ENCODE measurements around the gene NYAP1.

Gene NYAP1

DNA sequence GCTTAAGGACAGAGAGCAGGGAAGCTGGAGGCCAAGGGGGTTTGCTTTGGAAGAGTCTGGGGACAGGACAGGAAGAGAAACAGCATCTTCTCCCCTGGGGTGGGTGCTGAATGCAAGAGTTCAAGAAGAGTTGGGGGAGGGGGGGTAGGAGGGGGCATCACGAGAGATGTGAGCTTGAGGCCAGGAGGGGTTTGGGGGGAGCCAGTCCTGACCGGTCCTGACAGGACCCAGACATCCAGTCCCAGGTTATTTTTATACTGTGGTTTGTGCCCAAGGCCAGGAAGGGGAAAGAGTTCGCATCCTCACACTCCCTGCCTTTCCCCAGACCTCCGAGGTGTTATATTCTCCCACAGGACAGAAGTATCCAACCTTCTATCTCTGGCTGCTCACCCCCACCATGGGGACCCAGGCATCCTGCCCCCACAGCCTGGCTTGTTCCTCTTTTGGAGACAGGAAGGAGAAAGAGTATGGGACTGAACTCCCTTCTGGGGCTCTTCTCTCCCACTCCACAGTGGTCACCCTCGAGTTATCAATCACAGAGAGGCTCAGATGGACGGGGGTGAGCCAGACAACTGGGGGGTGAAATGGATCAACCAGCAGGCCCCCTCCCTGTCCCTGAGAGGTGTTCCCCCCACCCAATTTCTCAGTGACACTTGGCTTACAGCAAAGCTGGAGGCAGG lies 7.5 kb upstream of the NYAP1 start:
- Histone ChIP-seq H2BK120ac (ENCODE audit: low read depth, low read length) (no peak overlapping the region), H3K9me3 (ENCODE audit: control insufficient read depth, low read length) (no peaks in the 10 kb centered on the region), H3K14ac (ENCODE audit: low read length in 2 of 2) (peak overlapping the region in 1 of 2 experiments; percentile 67), H4K91ac (ENCODE audit: low read length) (no peak overlapping the region), H3K4me3 (ENCODE audit: insufficient read depth in 1 of 2, low read depth in 1 of 2, low read length in 2 of 2) (peak overlapping the region in 1 of 2 experiments; percentile 92), H3K36me3 (ENCODE audit: control insufficient read depth in 1 of 2, insufficient read depth in 2 of 2, low read depth in 1 of 2, low read length in 2 of 2) (peaks cover 37 to 49% of the 10 kb centered on the region in 2 experiments), H3K4me2 (ENCODE audit: low read length, poor library complexity, severe bottlenecking) (peak overlapping the region; percentile 86), H3K4me1 (ENCODE audit: control insufficient read depth, insufficient read depth, low read depth, low read length) (peaks cover 28% of the 10 kb centered on the region), H4K8ac (ENCODE audit: low read length) (no peak overlapping the region), H3K27ac (ENCODE audit: low read length, poor library complexity, severe bottlenecking) (no peak overlapping the region), H3K4ac (ENCODE audit: low read depth in 1 of 2, low read length in 2 of 2) (no peak overlapping the region), H3K18ac (ENCODE audit: low read depth in 1 of 2, low read length in 2 of 2) (peak overlapping the region in 1 of 2 experiments; percentile 55), H2BK5ac (ENCODE audit: low read depth, low read length, poor library complexity, severe bottlenecking) (no peak overlapping the region), H2BK12ac (ENCODE audit: low read length in 2 of 2) (no peak overlapping the region), H2AFZ (ENCODE audit: low read depth, low read length) (no peak overlapping the region), H3K27me3 (ENCODE audit: control insufficient read depth in 1 of 2, insufficient read depth in 1 of 2, low read length in 2 of 2) (no peaks in the 10 kb centered on the region), H3K9ac (ENCODE audit: low read length) (peak overlapping the region; percentile 96), H3K23ac (ENCODE audit: low read length in 2 of 2) (no peak overlapping the region), H2BK15ac (ENCODE audit: low read depth, poor library complexity, severe bottlenecking) (no peak overlapping the region), H2AK5ac (ENCODE audit: low read length, severe bottlenecking) (no peak overlapping the region), H3K79me1 (replicated peaks; ENCODE audit: low read length, poor library complexity, severe bottlenecking) (peaks cover 26% of the 10 kb centered on the region)
- no peak for DNase-seq
- 33% methylated on average over 4 of the region's 6 CpGs for WGBS

DNA sequence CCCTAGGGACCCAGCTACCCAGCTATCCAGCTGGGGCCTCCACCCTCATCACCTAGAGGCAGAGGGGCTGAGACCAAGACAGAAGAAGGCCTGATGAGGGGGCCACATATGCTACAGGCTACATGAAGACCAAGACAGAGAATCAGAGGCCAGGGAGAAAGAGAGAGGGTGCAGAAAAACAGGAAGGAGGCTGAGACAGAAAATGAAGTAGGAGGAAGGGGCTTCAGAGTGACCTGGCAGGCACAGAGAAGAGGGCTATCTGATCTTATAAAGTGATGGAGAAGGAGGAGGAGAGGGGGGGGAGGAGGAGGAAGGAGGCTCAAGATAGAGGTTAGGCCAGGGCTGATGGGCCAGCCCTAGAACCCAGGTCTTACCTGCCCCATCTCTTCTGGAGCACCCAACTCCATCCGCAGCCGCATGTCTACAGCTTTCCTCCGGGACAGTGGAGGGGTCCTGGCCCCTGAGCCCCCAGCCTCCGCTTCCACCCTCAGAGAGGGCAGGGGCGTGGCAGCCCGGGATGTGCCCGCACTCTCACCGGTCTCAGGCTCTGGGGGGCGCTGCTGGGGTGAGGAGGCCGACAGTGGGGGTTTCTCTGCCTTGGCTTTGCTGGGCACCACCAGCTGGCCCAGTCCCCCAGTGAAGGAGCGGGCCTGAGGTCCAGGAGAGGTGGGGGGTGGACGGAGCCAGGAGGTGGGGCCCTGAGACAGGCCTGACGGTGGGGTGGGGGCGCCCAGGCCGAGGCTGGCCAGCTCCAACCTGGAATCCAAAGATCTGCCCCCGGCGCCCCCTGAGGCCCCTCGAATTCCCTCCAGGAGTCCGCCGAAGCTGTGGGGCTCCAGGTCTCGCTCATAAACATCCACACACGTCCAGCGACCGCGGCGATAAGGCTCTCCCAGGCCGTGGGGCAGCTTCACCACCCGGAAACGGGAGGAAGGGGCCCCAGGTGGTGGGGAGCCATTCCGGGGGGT lies 6.5 kb upstream of the NYAP1 start:
- H2AFZ ChIP-seq (ENCODE audit: low read depth, low read length): no peak overlapping the region
- no peak overlapping the region for H2AK5ac ChIP-seq (ENCODE audit: low read length, severe bottlenecking)
- peak overlapping the region; percentile 96 for H3K9ac ChIP-seq (ENCODE audit: low read length)
- peak overlapping the region; percentile 92 to 97 for H3K4me3 ChIP-seq (ENCODE audit: insufficient read depth in 1 of 2, low read depth in 1 of 2, low read length in 2 of 2)
- H3K23ac ChIP-seq (ENCODE audit: low read length in 2 of 2): peak overlapping the region in 1 of 2 experiments; percentile 81
- peaks cover 28% of the 10 kb centered on the region for H3K4me1 ChIP-seq (ENCODE audit: control insufficient read depth, insufficient read depth, low read depth, low read length)
- DNase-seq: no peak
- H4K8ac ChIP-seq (ENCODE audit: low read length): no peak overlapping the region
- H3K4me2 ChIP-seq (ENCODE audit: low read length, poor library complexity, severe bottlenecking): peak overlapping the region; percentile 86
- H3K27me3 ChIP-seq (ENCODE audit: control insufficient read depth in 1 of 2, insufficient read depth in 1 of 2, low read length in 2 of 2): no peaks in the 10 kb centered on the region
- no peaks in the 10 kb centered on the region for H3K9me3 ChIP-seq (ENCODE audit: control insufficient read depth, low read length)
- H3K18ac ChIP-seq (ENCODE audit: low read depth in 1 of 2, low read length in 2 of 2): peak overlapping the region in 1 of 2 experiments; percentile 16
- no peak overlapping the region for H3K4ac ChIP-seq (ENCODE audit: low read depth in 1 of 2, low read length in 2 of 2)
- no peak overlapping the region for H2BK120ac ChIP-seq (ENCODE audit: low read depth, low read length)
- no peak overlapping the region for H2BK12ac ChIP-seq (ENCODE audit: low read length in 2 of 2)
- no peak overlapping the region for H4K91ac ChIP-seq (ENCODE audit: low read length)
- peak overlapping the region; percentile 45 to 67 for H3K14ac ChIP-seq (ENCODE audit: low read length in 2 of 2)
- no peak overlapping the region for H2BK15ac ChIP-seq (ENCODE audit: low read depth, poor library complexity, severe bottlenecking)
- WGBS: 44% methylated on average over 29 of the region's 30 CpGs
- H3K36me3 ChIP-seq (ENCODE audit: control insufficient read depth in 1 of 2, insufficient read depth in 2 of 2, low read depth in 1 of 2, low read length in 2 of 2): peaks cover 31 to 42% of the 10 kb centered on the region in 2 experiments
- no peak overlapping the region for H2BK5ac ChIP-seq (ENCODE audit: low read depth, low read length, poor library complexity, severe bottlenecking)
- peaks cover 22% of the 10 kb centered on the region for H3K79me1 ChIP-seq (replicated peaks; ENCODE audit: low read length, poor library complexity, severe bottlenecking)
- H3K27ac ChIP-seq (ENCODE audit: low read length, poor library complexity, severe bottlenecking): no peak overlapping the region

DNA sequence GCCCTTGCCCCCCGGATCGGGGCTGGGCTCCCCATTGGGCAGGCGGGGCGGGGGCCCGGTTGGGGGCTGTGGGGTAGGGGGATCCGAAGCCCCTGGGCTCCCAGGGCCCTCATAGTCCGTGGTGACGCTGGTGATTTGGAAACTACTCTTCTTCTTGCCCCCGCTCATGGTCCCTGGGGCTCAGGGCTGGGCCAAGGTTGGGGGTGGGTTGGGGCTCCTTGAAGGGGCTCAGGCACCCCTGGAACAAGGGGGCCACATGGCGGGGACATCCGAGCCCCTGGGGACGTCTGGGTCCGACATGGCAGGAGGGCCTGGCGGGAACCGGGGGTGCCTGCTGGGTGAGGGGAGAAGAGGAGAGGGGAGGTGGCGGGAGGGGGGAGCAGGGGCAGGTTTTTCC lies 5.9 kb upstream of the NYAP1 start:
- no peak overlapping the region for H2AFZ ChIP-seq (ENCODE audit: low read depth, low read length)
- peak overlapping the region in 1 of 2 experiments; percentile 45 for H3K14ac ChIP-seq (ENCODE audit: low read length in 2 of 2)
- no peak overlapping the region for H2BK5ac ChIP-seq (ENCODE audit: low read depth, low read length, poor library complexity, severe bottlenecking)
- no peak overlapping the region for H3K23ac ChIP-seq (ENCODE audit: low read length in 2 of 2)
- peak overlapping the region; percentile 45 for H2BK120ac ChIP-seq (ENCODE audit: low read depth, low read length)
- WGBS: 11% methylated on average over 9 of the region's 16 CpGs
- H3K27me3 ChIP-seq (ENCODE audit: control insufficient read depth in 1 of 2, insufficient read depth in 1 of 2, low read length in 2 of 2): no peaks in the 10 kb centered on the region
- H3K4me2 ChIP-seq (ENCODE audit: low read length, poor library complexity, severe bottlenecking): peak overlapping the region; percentile 86
- peak overlapping the region; percentile 92 to 97 for H3K4me3 ChIP-seq (ENCODE audit: insufficient read depth in 1 of 2, low read depth in 1 of 2, low read length in 2 of 2)
- H2BK12ac ChIP-seq (ENCODE audit: low read length in 2 of 2): no peak overlapping the region
- peak overlapping the region in 1 of 2 experiments; percentile 18 for H3K18ac ChIP-seq (ENCODE audit: low read depth in 1 of 2, low read length in 2 of 2)
- H3K4ac ChIP-seq (ENCODE audit: low read depth in 1 of 2, low read length in 2 of 2): no peak overlapping the region
- H2BK15ac ChIP-seq (ENCODE audit: low read depth, poor library complexity, severe bottlenecking): no peak overlapping the region
- no peak for DNase-seq
- no peak overlapping the region for H4K91ac ChIP-seq (ENCODE audit: low read length)
- no peak overlapping the region for H4K8ac ChIP-seq (ENCODE audit: low read length)
- H3K9me3 ChIP-seq (ENCODE audit: control insufficient read depth, low read length): no peaks in the 10 kb centered on the region
- peaks cover 29 to 35% of the 10 kb centered on the region in 2 experiments for H3K36me3 ChIP-seq (ENCODE audit: control insufficient read depth in 1 of 2, insufficient read depth in 2 of 2, low read depth in 1 of 2, low read length in 2 of 2)
- peak overlapping the region; percentile 96 for H3K9ac ChIP-seq (ENCODE audit: low read length)
- H3K79me1 ChIP-seq (replicated peaks; ENCODE audit: low read length, poor library complexity, severe bottlenecking): peaks cover 17% of the 10 kb centered on the region
- no peak overlapping the region for H2AK5ac ChIP-seq (ENCODE audit: low read length, severe bottlenecking)
- H3K27ac ChIP-seq (ENCODE audit: low read length, poor library complexity, severe bottlenecking): no peak overlapping the region
- H3K4me1 ChIP-seq (ENCODE audit: control insufficient read depth, insufficient read depth, low read depth, low read length): peaks cover 25% of the 10 kb centered on the region

Data from mesenchymal stem cell (in vitro differentiated cells and primary cell).